ENCODE data around the gene GALE.

- TF ChIP-seq POLR2AphosphoS5 (IDR thresholded peaks at IDR 0.05; ENCODE audit: low read depth, low read length) = no peak
- TF ChIP-seq, protein P1, sequence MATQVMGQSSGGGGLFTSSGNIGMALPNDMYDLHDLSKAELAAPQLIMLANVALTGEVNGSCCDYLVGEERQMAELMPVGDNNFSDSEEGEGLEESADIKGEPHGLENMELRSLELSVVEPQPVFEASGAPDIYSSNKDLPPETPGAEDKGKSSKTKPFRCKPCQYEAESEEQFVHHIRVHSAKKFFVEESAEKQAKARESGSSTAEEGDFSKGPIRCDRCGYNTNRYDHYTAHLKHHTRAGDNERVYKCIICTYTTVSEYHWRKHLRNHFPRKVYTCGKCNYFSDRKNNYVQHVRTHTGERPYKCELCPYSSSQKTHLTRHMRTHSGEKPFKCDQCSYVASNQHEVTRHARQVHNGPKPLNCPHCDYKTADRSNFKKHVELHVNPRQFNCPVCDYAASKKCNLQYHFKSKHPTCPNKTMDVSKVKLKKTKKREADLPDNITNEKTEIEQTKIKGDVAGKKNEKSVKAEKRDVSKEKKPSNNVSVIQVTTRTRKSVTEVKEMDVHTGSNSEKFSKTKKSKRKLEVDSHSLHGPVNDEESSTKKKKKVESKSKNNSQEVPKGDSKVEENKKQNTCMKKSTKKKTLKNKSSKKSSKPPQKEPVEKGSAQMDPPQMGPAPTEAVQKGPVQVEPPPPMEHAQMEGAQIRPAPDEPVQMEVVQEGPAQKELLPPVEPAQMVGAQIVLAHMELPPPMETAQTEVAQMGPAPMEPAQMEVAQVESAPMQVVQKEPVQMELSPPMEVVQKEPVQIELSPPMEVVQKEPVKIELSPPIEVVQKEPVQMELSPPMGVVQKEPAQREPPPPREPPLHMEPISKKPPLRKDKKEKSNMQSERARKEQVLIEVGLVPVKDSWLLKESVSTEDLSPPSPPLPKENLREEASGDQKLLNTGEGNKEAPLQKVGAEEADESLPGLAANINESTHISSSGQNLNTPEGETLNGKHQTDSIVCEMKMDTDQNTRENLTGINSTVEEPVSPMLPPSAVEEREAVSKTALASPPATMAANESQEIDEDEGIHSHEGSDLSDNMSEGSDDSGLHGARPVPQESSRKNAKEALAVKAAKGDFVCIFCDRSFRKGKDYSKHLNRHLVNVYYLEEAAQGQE (IDR thresholded peaks at IDR 0.05; ENCODE audit: insufficient read depth in 1 of 2, low read depth in 2 of 2, low read length in 2 of 2) = no peak
- no peak for TF ChIP-seq TAF1 (IDR thresholded peaks at IDR 0.05; ENCODE audit: borderline replicate concordance, insufficient read depth, low read length)
- no peak for TF ChIP-seq SIN3A (IDR thresholded peaks at IDR 0.05; ENCODE audit: borderline replicate concordance, insufficient read depth, low read length)
- TF ChIP-seq FOXP2 (optimal IDR thresholded peaks at IDR 0.05; ENCODE audit: borderline replicate concordance, extremely low read depth, extremely low read length, insufficient read depth) = no peak
These were observed 15.8 kb upstream of the GALE start for GRCh38 chr1:23816361-23816760.
